NT2/D1 (cell line): Measurements from ENCODE around the gene IDH1.

ENCODE experiments used
- SUZ12 ChIP-seq: IDR thresholded peaks from 2 replicates; pipeline ENCODE4 v1.6.1; 2011; ENCODE audit not compliant: insufficient read length, insufficient read depth; ENCODE audit errors: extremely low read depth
- ZNF274 ChIP-seq: IDR thresholded peaks from 2 replicates; pipeline ENCODE4 v1.6.1; 2011; ENCODE audit warnings: mild to moderate bottlenecking, low read depth, low read length

GRCh38 chr2:208222351-208222750 is 32.5 kb downstream of the IDH1 start:
- TF ChIP-seq SUZ12 (no peak), ZNF274 (no peak)
